H1 (cell line): ENCODE measurements around the gene SURF4.
"Not testable (repeated sequence)": the region's sequence is repeated elsewhere in the genome, so short reads cannot be mapped to it uniquely, and the experiment has no call there.

ENCODE experiments used
- CBX5 ChIP-seq: fragments of 300-800, 300-1000 bp; sonication (generic); IDR thresholded peaks from 2 replicates; pipeline ENCODE4 v1.7.1; 2016; ENCODE audit warnings: antibody characterized with exemption, low read length, low read depth
- CHD1 ChIP-seq: IDR thresholded peaks from 2 replicates; pipeline ENCODE4 v1.6.1; 2012; ENCODE audit warnings: low read depth, low read length, improper control_type of control experiment
- FOSL1 ChIP-seq: IDR thresholded peaks from 2 replicates; pipeline ENCODE4 v1.6.1; 2011; ENCODE audit warnings: mild to moderate bottlenecking, low read depth, low read length, moderate library complexity; ENCODE audit not compliant: insufficient read depth
- POLR2A ChIP-seq, 2 experiments: IDR thresholded peaks; 1 replicate in 1 of 2; 2 replicates in 1 of 2; pipeline ENCODE4 v1.6.1; 2011; ENCODE audit warnings: low read depth in 2 of 2, low read length in 2 of 2, mild to moderate bottlenecking in 2 of 2; ENCODE audit errors: control extremely low read depth in 1 of 2

DNA sequence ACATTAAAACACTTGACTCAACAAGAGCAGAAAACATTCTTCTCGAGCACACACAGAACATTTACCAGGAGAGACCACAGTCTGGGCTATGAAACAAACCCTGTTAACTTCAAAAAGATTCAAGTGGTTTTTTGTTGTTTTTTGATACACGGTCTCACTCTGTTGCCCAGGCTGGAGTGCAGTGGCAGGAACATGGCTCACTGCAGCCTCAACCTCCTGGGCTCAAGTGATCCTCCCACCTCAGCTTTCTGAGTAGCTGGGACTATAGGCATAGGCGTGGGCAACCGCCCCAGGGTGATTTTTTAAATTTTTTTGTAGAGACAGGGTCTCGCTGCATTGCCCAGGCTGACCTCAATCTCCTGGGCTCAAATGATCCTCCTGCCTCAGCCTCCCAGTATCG is 48.8 kb downstream of the SURF4 start:
- TF ChIP-seq FOSL1; CBX5; CHD1; POLR2A (IDR thresholded peaks at IDR 0.05; ENCODE audit: control extremely low read depth in 1 of 2, low read depth in 2 of 2, low read length in 2 of 2): not testable (repeated sequence)
